Measurements from ENCODE around the gene AFP.

- TF ChIP-seq TARDBP (IDR thresholded peaks at IDR 0.05), result no peak
- TF ChIP-seq ZNF384 (IDR thresholded peaks at IDR 0.05), result no peak
- TF ChIP-seq BHLHE40 (IDR thresholded peaks at IDR 0.05; ENCODE audit: borderline replicate concordance), result no peak
- TF ChIP-seq SP1 (IDR thresholded peaks at IDR 0.05), result no peak
- no peak for TF ChIP-seq FOXK2 (IDR thresholded peaks at IDR 0.05)
- TF ChIP-seq FOXM1 (IDR thresholded peaks at IDR 0.05; ENCODE audit: borderline replicate concordance), result no peak
- no peak for TF ChIP-seq CTBP1 (IDR thresholded peaks at IDR 0.05; ENCODE audit: borderline replicate concordance)
- TF ChIP-seq NFRKB (IDR thresholded peaks at IDR 0.05), result no peak
- no peak for TF ChIP-seq HDGF (IDR thresholded peaks at IDR 0.05; ENCODE audit: borderline replicate concordance)
These were observed 48.5 kb upstream of the AFP start for GRCh38 chr4:73387552-73387951.

All from HEK293T (cell line).